Fibroblast of skin of back (primary cell): Measurements from ENCODE around the gene NEK10. TPM values are rescaled to one million over a fixed set of nuclear protein-coding genes. Genes with fewer than 3 reads are reported as not detected.
"Not testable (repeated sequence)": the region's sequence is repeated elsewhere in the genome, so short reads cannot be mapped to it uniquely, and the experiment has no call there.

Experiments used
- DNase-seq: peaks from one replicate; pipeline ENCODE4 v3.0.0-alpha.2; 2013
- polyA plus RNA-seq, 2 experiments: library from polyadenylated mRNA; unstranded; fragments of 120-200 nt; gene quantifications; one replicate each; pipeline ENCODE4 v1.2.1, GENCODE V29; 2013; ENCODE audit not compliant: insufficient read length in 2 of 2

The NEK10 gene
- 3.0 TPM for polyA plus RNA-seq (2013, experiment 1 of 2; ENCODE audit: insufficient read length)
- 2.9 TPM for polyA plus RNA-seq (2013, experiment 2 of 2; ENCODE audit: insufficient read length)

- DNase-seq: peak; percentile 62
Observed at GRCh38 chr3:27368831-27369607, at the start of gene NEK10. Gene NEK10, minus strand, starts transcription at chr3:27369383. Its CDS starts 16,501 bp downstream, at chr3:27352882.

- no peak for DNase-seq
Observed at GRCh38 chr3:27415202-27415601, 46.0 kb upstream of the NEK10 start.

- DNase-seq: no peak
Observed at GRCh38 chr3:27392950-27393679, 23.9 kb upstream of the NEK10 start.

- DNase-seq: not testable (repeated sequence)
Observed at GRCh38 chr3:27392414-27392813, 23.2 kb upstream of the NEK10 start.

- peak; percentile 8 for DNase-seq
Observed at GRCh38 chr3:27391796-27392195, 22.6 kb upstream of the NEK10 start.

- peak; percentile 42 for DNase-seq
Observed at GRCh38 chr3:27387625-27388024, 18.4 kb upstream of the NEK10 start.

GRCh38 chr3:27385504-27385903 lies 16.3 kb upstream of the NEK10 start:
- DNase-seq: no peak

- DNase-seq: no peak
Observed at GRCh38 chr3:27384191-27384590, 15.0 kb upstream of the NEK10 start.

- DNase-seq: no peak
Observed at GRCh38 chr3:27380433-27381357, 11.5 kb upstream of the NEK10 start.

GRCh38 chr3:27378331-27378730 lies 9.1 kb upstream of the NEK10 start:
- no peak for DNase-seq

- no peak for DNase-seq
Observed at GRCh38 chr3:27376109-27376772, 7.1 kb upstream of the NEK10 start.

GRCh38 chr3:27366062-27366591 lies 3.1 kb downstream of the NEK10 start:
- DNase-seq: no peak

- peak; percentile 35 for DNase-seq
Observed at GRCh38 chr3:27360113-27361078, 8.8 kb downstream of the NEK10 start.

- no peak for DNase-seq
Observed at GRCh38 chr3:27358372-27358771, 10.8 kb downstream of the NEK10 start.

GRCh38 chr3:27357665-27358258 lies 11.4 kb downstream of the NEK10 start:
- DNase-seq: peak; percentile 60

- no peak for DNase-seq
Observed at GRCh38 chr3:27356976-27357375, 12.2 kb downstream of the NEK10 start.

GRCh38 chr3:27354588-27355203 lies 14.5 kb downstream of the NEK10 start:
- peak; percentile 24 for DNase-seq

- no peak for DNase-seq
Observed at GRCh38 chr3:27354161-27354560, 15.0 kb downstream of the NEK10 start.

- DNase-seq: no peak
Observed at GRCh38 chr3:27353221-27353620, 16.0 kb downstream of the NEK10 start.

GRCh38 chr3:27352047-27352446 lies 17.1 kb downstream of the NEK10 start:
- no peak for DNase-seq
